Vagina (tissue), 2 donors: Measurements from ENCODE around the gene AGPAT2. TPM values are rescaled to one million over a fixed set of nuclear protein-coding genes. Genes with fewer than 3 reads are reported as not detected.
A peak's percentile ranks its signal among the peaks of the same experiment; 100 is the strongest.

ENCODE experiments used
- DNase-seq, 2 donors: peaks; one replicate each; pipeline ENCODE4 v3.0.0-alpha.2; 2017; ENCODE audit errors: extremely low spot score in 2 of 2
- H3K27ac ChIP-seq: fragments of 200-600 bp; sonication (generic); one replicate; pipeline ENCODE4 v1.5.1; 2019
- H3K27me3 ChIP-seq: fragments of 200-600 bp; sonication (generic); one replicate; pipeline ENCODE4 v1.5.1; 2019
- H3K36me3 ChIP-seq, 2 donors: fragments of 200-600 bp; sonication (generic); one replicate each; pipeline ENCODE4 v1.5.1; 2017 to 2019
- H3K4me1 ChIP-seq: fragments of 200-600 bp; sonication (generic); one replicate; pipeline ENCODE4 v1.5.1; 2019
- H3K4me3 ChIP-seq, 2 donors: fragments of 200-600 bp; sonication (generic); 1 replicate in 1 of 2; 2 replicates in 1 of 2; pipeline ENCODE4 v1.5.1; 2016 to 2019
- H3K9me3 ChIP-seq: fragments of 200-600 bp; sonication (generic); one replicate; pipeline ENCODE4 v1.5.1; 2019
- CTCF ChIP-seq, 3 experiments: fragments of 450-650 bp in 2 of 3; fragments of 200-600 bp in 1 of 3; sonication (generic) in 1 of 3; IDR thresholded peaks; one replicate each; pipeline ENCODE4 v1.5.1; 2017 to 2019; ENCODE audit warnings: antibody characterized with exemption in 3 of 3, mild to moderate bottlenecking in 2 of 3, moderate library complexity in 2 of 3
- POLR2A ChIP-seq, 2 donors: fragments of 450-650 bp; IDR thresholded peaks; one replicate each; pipeline ENCODE4 v1.6.1; 2017; ENCODE audit warnings: antibody characterized with exemption in 2 of 2, mild to moderate bottlenecking in 2 of 2, moderate library complexity in 2 of 2
- POLR2AphosphoS5 ChIP-seq, 2 donors: sonication (generic); formaldehyde crosslinking; IDR thresholded peaks; one replicate each; pipeline ENCODE4 v1.9.0; 2017; ENCODE audit warnings: antibody characterized with exemption in 2 of 2, mild to moderate bottlenecking in 2 of 2, low read depth in 1 of 2; ENCODE audit not compliant: insufficient read depth in 1 of 2
- intact Hi-C: fragments of 100-400 bp; cut with DNase I; formaldehyde crosslinking; loops from one replicate; pipeline ENCODE4 v1.15.1; 2023
- total RNA-seq: library from RNA; depleted of rRNA; stranded (reverse); fragments of >200 nt; gene quantifications from one replicate; pipeline ENCODE4 v1.2.3, GENCODE V29; 2016

AGPAT2 gene
- total RNA-seq, 1 donor from 2014 or later = 87.2 TPM

- Histone ChIP-seq H3K27ac (no peak overlapping the region), H3K4me1 (peaks cover 16% of the 10 kb centered on the region), H3K4me3 (no peak overlapping the region), H3K27me3 (no peaks in the 10 kb centered on the region), H3K36me3 (no peaks in the 10 kb centered on the region), H3K9me3 (no peaks in the 10 kb centered on the region)
- intact Hi-C loops = no loop called here
- TF ChIP-seq POLR2AphosphoS5 (IDR thresholded peaks at IDR 0.05; ENCODE audit: insufficient read depth in 1 of 2, low read depth in 1 of 2) (no peak), POLR2A (IDR thresholded peaks at IDR 0.05) (no peak), CTCF (IDR thresholded peaks at IDR 0.05) (no peak)
- no peak for DNase-seq
Measured at GRCh38 chr9:136694872-136695247, 7.6 kb upstream of the AGPAT2 start.

- Histone ChIP-seq H3K27ac (no peak overlapping the region), H3K27me3 (no peaks in the 10 kb centered on the region), H3K4me3 (no peak overlapping the region), H3K36me3 (no peaks in the 10 kb centered on the region), H3K4me1 (peaks cover 16% of the 10 kb centered on the region), H3K9me3 (no peaks in the 10 kb centered on the region)
- TF ChIP-seq CTCF (IDR thresholded peaks at IDR 0.05) (peak in 2 of 3 experiments; percentile 25 to 31), POLR2AphosphoS5 (IDR thresholded peaks at IDR 0.05; ENCODE audit: insufficient read depth in 1 of 2, low read depth in 1 of 2) (no peak), POLR2A (IDR thresholded peaks at IDR 0.05) (no peak)
- intact Hi-C loops = no loop called here
- DNase-seq = no peak
Measured at GRCh38 chr9:136694163-136694871, 7.1 kb upstream of the AGPAT2 start.

- Histone ChIP-seq H3K9me3 (no peaks in the 10 kb centered on the region), H3K27ac (no peak overlapping the region), H3K4me3 (no peak overlapping the region), H3K27me3 (no peaks in the 10 kb centered on the region), H3K4me1 (peaks cover 16% of the 10 kb centered on the region), H3K36me3 (no peaks in the 10 kb centered on the region)
- no peak for DNase-seq
- intact Hi-C loops = no loop called here
- TF ChIP-seq POLR2AphosphoS5 (IDR thresholded peaks at IDR 0.05; ENCODE audit: insufficient read depth in 1 of 2, low read depth in 1 of 2) = no peak
- no peak for TF ChIP-seq CTCF (IDR thresholded peaks at IDR 0.05)
- TF ChIP-seq POLR2A (IDR thresholded peaks at IDR 0.05) = no peak
Measured at GRCh38 chr9:136693490-136694162, 6.4 kb upstream of the AGPAT2 start.

GRCh38 chr9:136693135-136693489 is 5.9 kb upstream of the AGPAT2 start:
- Histone ChIP-seq H3K4me3 (no peak overlapping the region), H3K4me1 (peaks cover 16% of the 10 kb centered on the region), H3K9me3 (no peaks in the 10 kb centered on the region), H3K36me3 (no peaks in the 10 kb centered on the region), H3K27ac (no peak overlapping the region), H3K27me3 (no peaks in the 10 kb centered on the region)
- intact Hi-C loops = no loop called here
- DNase-seq = no peak
- TF ChIP-seq POLR2A (IDR thresholded peaks at IDR 0.05) (no peak), POLR2AphosphoS5 (IDR thresholded peaks at IDR 0.05; ENCODE audit: insufficient read depth in 1 of 2, low read depth in 1 of 2) (no peak), CTCF (IDR thresholded peaks at IDR 0.05) (no peak)
